GM21423 (cell line): ENCODE measurements around the gene FAM20C.

Experiments
- ATAC-seq: cut with Tn5 transposase; IDR thresholded peaks from one replicate; pipeline ENCODE4 v1.9.1; 2021; ENCODE audit warnings: mild to moderate bottlenecking, moderate library complexity; ENCODE audit not compliant: unreplicated experiment

Gene FAM20C

DNA sequence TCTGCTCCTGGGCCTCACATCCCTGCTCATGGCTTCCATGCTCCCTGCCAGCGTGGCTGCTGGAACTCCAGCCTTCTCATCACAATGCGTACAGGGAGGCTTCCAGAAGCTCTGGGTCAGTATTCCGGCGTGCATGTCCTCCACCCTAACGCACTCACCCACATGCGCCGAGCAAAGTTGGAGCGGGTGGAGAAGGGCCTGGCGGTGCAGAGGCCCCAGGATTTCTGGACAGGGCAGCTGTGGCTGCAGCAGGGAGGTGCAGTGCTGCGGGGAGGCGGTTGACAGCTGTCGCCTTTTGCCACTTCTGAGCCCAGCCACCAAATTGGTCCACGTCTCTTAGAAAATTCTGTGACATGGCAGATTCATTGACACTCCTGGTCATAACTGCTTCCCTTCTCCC is 33.6 kb upstream of the FAM20C start:
- ATAC-seq: no peak

DNA sequence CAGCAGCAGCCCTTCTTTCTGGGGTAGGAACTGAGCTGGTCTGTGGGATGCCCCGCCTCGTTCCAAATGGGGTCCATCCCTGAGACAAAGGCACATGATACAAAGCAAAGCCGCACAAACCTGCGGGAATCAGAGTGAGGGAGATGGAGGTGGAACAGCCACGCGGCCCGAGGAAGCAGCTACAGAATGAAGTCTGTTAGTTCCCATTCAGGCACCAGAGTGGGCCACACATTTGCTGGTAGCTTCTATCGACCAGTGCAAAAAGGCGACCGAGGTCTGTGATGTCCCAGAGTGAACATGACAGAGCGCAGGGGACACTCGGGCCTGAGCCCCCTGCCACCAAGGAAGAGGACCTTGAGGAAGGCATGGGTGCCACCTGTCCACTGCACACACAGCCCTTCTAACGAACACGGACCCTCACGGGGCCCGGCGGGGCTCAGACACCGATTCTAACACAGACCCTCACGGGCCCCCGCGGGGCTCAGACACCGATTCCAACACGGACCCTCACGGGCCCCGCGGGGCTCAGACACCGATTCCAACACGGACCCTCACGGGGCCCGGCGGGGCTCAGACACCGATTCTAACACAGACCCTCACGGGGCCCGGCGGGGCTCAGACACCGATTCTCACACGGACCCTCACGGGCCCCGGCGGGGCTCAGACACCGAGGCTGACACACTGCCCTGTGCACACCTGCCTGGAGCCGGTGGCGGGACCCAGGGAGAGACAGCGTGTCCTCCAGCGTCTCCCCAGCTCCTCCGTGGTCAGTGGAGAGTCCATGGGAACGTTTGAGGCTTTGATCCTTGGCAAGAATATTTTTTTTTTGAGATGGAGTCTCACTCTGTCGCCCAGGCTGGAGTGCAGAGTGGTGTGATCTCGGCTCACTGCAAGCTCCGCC is 32.8 kb upstream of the FAM20C start:
- no peak for ATAC-seq

DNA sequence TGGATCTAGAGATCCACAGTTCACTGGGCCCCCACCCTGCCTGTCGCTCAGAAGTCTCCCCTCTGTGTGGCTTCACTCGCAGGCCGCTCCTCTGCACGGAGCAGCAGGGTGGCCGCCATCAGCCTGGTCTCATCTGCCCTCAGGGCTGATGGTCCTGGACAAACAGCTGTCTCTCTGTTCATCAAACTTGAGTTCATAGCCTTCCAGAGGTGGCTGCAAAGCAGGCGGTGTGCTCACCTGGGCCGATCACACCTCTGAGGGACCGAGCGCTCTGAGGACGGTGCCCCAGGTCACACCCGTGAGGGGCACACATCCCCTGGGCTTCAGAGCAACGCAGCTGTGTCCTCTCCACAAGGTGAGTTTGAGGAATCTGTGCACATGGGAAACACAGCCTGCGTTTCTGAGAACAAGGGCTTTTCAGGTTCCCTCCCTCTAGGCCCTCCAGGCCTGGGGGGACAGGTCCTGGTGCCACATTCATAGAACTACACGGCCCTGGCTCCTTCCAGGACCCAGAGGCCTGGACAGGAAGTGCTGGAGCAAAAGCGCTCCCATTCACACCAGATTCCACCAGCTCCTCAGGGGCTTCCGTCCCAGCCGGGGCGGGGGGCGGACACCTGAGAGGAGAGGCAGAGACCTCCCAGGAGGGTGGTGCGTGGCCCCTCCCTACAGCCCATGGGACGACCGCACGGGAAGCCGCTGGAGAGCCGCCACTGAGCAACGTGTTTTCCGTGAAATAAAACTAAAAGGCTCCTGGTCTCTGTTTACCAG is 31.2 kb upstream of the FAM20C start:
- ATAC-seq: no peak

DNA sequence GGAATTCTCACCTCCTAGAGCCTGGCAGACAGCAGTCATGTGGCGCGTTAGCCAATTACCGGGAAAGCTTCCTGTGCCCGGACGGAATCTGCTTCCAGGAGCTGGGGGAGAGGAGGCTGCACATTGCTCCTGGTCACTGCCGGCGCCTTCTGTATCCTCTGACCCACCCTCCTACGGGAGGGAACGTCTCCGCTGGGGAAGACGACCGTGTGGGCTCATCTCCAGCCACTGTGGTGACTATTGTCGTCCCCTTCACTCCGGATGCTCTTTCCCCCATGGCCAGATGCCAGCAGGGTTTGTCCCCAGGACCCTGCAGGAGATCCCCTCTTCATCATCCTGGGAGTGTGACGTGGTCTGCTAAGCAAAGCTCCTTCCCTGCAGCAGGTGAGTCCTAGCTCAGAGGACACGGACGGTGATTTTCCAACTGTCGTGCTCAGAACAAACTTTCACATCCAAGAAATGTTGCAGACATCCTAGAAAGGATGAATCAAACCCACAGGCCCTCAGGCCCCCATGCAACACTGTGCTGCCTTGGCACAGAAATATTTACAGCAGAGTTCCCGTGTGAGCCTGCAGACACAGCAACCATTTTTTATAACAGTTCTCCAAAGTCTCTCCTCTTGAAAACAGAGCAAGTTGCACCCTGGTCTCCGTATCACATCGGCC is 29.6 kb upstream of the FAM20C start:
- no peak for ATAC-seq

DNA sequence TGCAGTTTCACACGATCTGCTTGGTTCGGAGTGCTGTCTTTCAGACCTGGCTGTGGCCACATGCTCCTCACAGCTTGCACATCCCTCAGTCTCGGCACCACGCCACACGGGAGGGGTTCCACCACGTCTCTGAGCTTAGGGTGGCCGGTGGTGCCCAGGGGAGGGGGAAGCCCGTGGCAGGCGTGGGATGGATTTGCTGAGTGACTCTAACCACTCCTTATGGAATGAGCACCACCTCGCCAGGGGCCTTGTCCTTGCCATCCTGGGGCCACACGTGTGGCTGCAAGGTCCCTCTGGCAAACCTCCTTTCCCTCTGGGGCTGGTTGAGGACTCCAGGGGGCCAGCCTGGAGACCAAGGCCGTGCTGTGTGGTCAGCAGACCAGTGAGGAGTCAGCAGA is 29.1 kb upstream of the FAM20C start:
- ATAC-seq: no peak

DNA sequence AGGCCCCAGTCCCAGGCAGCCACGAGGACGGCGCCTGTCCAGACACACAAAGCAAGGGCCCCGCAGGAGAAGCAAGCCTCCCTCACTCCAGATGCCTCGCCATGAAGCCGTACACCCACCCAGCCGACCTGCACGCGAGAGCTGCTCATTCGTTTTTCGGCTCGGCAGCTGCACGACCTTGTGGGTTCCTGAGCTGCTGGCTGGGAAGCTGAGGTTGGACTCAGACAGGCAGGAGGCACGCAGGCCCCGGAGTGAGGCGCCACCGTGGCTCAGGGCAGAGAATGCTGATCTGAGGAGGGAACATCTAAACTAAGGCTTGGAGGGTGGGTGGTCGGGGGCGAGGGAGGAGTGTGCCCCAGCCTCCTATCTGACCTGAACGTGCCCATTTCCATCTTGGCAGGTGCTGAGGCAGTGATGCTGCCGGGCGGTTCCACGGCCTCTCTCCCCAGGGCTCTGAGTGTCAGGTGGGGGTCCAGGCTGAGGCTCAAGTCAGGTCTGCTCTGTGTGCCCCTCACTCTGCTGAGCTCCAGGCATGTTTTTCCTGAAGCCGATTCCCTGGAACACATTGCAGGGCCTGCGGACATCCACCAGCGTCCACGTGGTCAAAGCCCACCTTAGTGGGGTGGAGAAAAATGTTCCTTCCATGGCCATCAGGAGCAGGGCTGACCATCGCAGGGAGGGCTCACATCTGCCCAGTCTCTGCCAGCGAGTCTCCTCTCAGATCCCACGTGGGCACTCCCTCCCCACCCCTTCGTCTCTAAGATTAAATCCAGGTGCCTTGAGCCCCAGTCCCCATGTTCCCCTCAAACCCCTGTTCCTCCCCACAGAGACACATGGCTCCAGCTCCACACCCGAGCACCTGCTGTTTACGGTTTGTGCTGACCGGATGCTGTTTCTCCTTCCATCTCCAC is 28.1 kb upstream of the FAM20C start:
- ATAC-seq: no peak

DNA sequence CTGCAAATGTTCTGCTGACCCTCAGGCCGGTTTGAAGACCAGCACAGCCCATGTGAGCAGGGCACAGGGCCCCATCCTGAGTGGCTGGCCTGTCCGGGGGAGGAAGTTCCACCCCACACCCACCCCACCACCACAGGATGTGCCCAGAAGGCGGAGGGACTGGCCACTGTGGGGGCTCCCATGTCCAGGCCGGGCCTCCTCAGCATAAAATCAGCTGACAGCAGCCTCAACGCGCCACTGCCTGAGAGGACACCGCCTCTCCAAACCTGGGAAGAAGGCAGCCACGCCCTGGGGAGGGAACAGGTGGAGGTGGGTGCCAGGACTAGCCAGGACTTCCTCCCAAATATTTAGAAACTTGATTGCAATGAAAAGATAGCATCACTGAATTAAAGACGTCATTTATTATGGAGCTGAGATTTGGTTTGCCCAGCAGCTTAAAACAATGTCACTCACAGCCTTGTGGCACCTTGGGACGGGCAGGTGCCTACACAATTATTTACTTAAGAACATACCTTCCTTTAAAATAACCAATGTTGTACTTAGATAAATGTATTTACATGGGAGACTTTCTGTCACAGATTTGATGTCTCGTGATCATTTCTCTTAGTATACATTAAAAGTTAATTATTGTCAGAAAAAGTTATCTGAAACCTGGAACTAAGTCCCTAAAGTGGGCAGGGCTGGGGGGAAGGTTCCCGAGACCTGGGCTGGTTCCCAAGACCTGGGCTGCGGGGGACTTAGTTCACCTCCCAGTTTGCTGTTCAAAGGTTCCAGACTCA is 27.3 kb upstream of the FAM20C start:
- ATAC-seq: no peak

DNA sequence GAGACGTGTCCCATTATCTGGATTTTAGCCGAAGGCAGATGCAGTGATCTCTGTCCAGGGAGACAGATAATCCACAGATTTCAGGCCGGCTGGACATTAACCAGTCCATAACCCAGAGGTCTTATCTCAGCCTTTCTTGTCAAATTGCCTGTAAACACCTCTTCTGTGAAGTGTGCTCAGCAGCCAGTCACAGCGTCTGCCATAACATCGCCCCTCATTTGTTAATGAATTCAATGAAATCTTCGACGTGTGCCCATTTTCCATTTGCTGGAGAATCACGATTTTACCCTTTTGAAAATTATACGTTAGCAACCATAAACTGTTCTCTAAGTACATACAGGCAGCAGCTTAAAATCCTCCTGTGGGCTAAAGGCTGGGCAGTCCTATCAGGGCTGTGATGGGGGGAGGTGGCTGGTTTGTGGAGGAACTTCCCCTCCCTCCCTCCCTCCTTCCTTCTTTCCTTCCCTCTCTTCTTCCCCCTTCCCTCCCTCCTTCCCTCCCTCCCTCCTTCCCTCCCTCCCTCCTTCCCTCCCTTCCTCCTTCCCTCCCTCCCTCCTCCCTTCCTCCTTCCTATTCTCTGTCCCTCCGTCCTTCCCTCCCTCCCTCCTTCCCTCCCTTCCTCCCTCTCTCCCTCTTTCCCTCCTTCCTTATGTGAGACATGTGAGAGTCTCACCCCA is 26.6 kb upstream of the FAM20C start:
- ATAC-seq: no peak

DNA sequence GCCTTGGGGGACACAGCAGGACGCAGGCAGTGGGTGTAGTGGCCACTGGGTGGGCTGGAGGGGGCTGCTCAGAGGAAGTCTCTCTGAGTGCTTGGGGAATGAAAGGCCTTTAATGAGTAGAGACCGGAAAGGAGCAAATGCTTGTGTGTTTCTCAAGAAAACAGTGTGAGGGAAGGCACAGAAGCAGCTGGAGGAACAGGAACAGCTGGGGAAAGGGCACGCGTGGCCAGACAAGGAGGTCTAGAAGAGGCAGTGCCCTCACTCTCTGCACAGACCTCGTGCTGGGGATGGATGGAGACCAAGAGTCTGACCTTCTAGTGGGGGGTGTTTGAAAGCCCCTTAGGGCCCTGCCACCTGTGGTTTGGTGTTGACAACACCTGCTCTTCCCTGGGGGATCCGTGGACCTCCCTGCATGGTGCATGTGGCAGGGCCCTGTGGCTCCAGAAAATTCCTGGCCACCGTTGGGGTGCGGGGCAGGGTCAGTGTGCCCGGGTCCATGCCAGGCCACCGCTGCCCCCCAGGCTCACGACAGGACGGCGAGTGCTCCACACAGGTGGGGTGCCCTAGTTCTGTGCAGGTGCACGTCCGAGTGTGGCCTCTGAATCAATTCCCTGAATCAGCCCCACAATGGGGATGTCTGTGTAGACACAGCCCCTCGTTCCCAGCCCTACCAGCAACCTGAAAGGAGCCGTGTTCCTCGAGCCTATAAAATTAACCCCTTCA is 25.9 kb upstream of the FAM20C start:
- ATAC-seq: no peak

DNA sequence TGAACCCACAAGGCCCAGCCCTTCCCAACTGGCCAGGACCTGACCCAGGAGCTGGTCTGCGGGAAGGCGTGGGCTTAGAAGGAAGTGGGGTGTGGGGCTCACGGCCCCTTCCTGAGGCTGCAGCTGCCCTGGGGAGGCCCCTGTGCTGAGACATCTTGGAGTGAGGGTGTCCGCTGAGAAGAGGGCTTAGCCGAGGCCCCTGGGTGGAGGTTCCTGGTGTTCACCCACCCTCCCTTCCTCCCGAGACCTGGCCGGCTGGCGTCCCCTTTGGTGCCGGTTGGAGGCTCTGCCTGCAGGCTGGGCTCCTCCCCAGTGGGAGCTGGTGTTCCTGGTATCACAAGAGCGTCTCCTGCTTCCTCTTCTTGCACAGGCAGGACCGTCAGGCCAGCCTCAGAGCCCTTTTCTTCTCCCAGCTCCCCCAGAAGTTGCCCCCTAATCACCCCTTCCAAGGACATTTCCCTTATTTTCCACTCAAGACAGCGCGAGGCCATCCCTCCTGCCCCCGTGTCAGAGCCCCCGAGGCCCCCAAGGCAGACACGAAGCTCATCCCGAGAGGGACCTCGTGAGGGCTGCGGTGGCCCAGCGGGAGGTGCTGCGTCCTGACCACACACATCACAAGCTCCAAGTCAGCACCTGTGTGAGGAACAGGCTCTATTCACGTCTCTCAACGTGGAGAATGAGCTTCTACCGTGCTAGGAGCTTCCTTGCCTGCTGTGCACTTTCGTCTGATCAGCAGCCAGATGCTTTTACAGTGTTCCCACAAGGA is 25.1 kb upstream of the FAM20C start:
- ATAC-seq: no peak

DNA sequence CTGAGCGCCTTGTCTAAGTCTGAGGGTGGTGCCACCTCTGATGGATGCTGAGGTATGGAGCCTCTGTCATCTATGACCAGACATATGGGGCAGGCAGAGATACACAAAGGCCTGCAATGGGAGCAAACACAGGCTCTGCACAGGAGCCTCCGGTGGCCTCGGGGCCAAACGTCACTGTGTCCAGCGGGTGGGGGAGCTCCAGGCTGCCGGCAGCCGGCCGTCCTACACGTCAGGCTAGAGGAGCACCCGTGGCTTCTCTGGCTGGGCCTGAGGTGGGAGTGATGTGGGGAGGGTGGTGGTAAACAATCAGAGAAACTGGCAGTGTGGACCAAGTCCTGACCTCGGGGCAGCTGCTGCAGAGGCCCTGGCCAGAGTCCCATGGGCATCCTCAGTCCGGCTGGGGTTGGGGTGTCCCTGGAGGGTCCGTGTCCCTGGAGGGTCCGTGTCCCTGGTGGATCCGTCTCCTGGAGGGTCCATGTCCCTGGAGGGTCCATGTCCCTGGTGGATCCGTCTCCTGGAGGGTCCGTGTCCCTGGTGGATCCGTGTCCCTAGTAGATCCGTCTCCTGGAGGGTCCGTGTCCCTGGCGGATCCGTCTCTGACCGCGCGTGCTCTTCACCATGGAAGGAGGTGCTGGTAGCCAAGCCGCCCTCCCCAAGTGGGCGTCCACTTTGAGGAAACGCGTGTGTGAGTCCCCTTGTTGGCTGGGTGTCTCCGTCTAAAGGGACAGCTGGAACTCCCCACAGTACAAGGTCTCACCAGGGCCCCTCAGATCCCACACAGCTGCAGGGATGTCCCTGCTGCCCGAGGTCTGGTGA is 24.2 kb upstream of the FAM20C start:
- ATAC-seq: no peak

DNA sequence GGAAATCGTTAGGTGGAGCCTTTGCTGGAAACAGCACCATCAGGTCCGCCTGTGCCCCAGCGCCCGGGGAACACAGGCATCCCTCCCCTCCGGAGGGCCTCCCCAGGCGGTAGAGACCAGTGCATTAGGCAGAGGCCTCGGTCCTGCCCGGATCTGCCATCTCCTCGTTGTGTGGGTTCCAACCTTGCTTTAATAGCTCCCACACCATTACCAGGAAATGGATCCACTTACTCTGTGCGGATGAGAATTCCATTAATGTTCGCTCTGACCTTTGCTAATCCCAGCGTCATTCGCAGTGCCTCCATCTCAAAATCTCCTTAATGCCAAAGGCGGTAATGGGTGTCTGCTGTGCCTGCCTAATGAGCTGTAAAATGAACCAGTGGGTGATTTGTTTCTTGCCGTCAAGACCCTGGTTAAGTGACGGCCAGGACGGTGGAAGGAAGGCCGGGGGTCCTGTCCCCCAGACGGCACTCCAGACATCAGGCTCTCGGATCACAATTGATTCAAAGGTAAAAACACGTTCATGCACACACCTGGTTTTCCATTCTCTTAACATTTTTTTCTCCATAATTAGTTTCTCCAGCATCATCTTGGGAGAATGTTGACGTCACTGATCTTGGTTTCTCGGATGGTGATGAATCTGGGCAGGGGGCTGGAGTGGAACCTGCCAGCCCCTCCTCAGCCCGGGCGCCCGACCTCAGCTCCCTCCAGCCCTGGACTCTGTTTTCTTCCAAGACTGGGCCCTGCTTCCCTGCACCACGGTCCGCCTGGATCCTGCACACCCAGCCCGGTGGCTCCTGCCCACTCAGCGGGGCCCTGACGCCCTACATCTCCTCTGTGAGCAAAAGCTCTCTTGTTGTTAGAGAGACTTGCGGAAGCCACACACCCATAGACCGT is 22.8 kb upstream of the FAM20C start:
- no peak for ATAC-seq

DNA sequence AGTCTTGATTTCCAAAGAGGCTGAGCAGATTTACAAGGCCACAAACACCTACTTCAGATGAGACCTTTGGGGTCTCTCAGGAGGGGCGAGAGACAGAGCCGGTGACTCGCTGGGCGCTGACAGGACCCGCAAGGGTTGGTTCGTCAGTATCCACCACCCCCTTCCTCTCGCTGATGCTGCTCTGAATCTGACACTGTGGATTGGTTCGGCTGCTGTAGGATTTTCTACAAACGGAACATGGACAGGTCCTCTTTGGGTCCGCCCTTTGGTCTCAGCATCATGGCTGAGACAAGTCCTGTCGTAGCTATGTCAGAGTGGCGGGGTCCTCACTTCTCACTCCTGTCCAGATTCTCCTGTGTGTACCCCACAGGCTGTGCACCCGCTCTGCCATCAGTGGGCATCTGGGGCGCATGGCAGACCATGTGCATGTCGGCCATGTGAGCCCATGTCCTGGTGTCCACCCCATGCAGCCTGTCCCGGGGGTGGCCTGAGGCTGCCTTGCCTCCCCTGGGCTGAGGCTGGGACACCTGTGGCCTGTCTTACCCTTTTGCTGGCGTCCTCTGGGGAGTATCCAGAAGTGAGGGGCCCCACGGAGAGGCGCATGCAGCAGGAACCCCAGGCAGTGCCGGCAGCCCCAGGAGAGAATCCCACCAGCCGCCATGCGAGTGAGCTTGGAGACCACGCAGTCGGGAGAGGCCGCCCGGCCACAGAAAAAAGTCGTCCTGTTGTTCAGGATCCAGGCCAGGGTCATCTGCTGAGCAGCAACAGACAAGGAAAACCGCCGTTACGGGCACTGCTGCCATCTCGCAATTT is 21.6 kb upstream of the FAM20C start:
- no peak for ATAC-seq

DNA sequence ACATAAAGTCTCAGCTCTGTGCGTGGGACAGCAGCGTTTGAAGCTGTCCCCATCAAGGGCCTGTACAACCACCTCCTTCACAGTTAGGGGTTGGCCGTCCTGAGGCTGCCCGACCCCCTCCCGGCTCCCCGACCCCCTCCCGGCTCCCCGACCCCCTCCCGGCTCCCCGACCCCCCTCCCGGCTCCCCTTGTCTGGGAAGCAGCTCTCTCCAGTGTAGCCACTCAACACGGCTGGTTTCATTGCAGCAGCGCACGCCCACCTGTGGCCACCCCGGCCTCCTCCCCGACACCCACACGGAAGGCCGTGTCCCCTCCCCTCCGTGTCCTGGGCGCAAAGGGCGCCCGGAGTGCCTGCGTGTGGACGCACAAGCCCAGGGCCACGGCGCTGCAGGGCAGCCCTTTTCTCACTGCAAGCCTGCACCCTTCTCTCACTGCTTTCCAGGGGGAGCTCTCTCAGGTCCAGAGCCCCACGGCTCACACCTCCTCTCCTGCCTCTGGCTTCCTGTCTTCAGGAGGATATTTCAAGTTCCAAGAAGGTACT is 20.9 kb upstream of the FAM20C start:
- ATAC-seq: no peak

DNA sequence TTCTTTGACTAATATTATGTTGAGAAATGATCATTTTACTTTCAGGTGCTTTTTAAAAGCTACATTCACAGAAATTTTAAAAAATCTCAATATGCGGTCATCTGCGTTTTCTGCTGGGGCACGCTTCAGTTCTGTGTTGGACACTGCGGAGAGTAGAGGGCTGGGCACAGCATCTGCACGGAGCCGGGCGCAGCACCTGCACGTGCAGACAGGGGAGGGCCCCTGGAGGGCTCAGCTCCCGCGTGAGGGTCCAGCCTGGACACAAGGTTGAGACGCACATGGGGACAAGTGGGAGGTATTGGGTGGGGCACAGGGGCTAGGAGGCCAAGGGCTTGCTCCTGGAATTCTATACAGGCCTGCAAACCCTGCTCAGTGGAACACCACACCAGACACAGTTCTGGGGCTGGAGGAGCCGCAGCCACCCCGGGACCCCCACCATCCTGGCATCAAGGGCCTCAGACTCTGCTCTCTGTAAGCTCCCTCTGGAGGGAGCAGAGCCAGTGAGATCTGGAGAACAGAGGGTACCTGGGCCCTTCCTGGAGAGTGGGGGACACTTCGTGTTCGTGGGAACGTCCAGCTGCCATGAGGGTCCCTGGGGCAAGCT is 20.4 kb upstream of the FAM20C start:
- ATAC-seq: no peak
